ENCODE results near the gene REC114.
"Not testable (repeated sequence)": the region's sequence is repeated elsewhere in the genome, so short reads cannot be mapped to it uniquely, and the experiment has no call there.

REC114 gene, protein sequence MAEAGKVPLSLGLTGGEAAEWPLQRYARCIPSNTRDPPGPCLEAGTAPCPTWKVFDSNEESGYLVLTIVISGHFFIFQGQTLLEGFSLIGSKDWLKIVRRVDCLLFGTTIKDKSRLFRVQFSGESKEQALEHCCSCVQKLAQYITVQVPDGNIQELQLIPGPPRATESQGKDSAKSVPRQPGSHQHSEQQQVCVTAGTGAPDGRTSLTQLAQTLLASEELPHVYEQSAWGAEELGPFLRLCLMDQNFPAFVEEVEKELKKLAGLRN

GRCh38 chr15:73442968-73443367 is at the start of gene REC114:
Gene REC114 (plus strand): TSS chr15:73443164. CDS start chr15:73443186, 22 bp downstream.
- DNase-seq: no peak

DNA sequence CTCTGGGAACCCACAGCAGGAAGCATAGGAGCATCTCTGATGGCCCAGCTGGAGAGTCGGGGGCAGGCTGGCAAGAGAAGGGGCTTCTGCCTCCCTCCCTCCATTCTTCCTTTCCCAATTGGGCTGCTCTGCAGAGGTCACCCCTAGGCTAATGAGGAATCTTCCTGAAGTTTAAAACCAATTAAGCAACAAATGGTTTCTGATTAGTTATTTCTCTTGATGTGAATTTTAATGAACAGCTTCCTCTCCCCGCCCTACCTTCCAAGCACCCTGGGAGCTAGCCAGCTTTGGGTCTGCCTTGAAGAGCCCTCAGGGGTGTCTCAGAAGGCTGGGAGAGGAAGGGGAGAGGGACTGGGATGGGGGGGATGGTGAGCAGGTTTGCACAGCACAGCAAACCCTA is 49.6 kb upstream of the REC114 start:
- DNase-seq: no peak

- DNase-seq: no peak
Measured at GRCh38 chr15:73394782-73395181, 48.2 kb upstream of the REC114 start.

GRCh38 chr15:73395671-73396070 is 47.3 kb upstream of the REC114 start:
- DNase-seq: no peak

- DNase-seq: no peak
Measured at GRCh38 chr15:73397461-73397860, 45.5 kb upstream of the REC114 start.

- no peak for DNase-seq
Measured at GRCh38 chr15:73398861-73399260, 44.1 kb upstream of the REC114 start.

DNA sequence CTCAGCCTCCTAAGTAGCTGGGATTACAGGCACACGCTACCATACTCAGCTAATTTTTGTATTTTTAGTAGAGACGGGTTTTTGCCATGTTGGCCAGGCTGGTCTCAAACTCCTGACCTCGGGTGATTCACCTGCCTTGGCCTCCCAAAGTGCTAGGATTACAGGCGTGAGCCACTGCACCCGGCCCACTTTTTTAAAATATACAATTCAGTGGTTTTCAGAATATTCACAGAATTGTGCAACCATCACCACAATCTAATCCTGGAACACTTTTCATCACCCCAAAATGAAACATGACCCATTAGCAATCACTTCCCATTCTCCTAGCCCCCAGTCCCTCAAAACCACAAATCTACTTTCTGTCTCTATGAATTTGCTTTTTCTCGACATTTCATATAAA is 42.7 kb upstream of the REC114 start:
- DNase-seq: not testable (repeated sequence)

GRCh38 chr15:73403171-73403570 is 39.8 kb upstream of the REC114 start:
- no peak for DNase-seq

DNA sequence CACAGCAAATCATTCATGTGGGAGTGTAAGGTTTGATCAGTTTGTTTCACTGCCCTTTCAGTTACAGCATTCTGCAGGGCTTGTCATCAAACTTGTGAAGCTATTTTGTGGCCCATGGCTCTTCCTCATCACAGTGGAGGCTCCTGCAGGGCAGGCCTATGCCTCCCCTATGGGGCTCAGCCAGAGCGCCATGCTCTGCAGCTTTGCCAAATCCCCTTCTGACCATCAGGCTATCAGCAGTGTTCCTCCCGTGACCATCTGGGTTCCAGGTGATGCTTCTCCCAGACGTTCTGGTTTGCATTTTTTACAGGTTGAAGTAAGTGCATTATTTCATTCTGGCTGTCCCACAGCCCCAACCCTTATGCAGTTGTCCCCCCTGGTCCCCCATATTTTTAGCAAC is 28.1 kb upstream of the REC114 start:
- DNase-seq: no peak

DNA sequence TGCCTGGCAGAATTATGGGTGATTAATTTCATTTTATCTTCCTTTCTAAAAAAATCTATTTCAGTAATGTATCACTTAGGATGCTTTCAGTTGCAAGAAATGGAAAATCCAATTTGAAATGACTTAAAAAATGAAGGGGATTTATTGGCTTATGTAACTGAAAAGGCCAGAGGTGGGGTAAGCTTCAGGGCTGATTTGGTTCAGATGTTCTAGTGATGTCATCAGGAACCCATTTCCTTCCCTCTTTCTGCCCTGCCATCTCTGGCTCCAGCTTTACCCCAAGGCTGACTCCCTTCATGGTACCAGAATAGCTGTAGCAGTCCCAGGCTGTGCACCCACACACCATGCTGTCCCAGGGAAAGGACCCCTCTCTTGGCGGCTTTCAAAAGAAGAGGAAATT is 18.5 kb upstream of the REC114 start:
- DNase-seq: no peak

GRCh38 chr15:73425510-73425909 is 17.5 kb upstream of the REC114 start:
- DNase-seq: no peak

DNA sequence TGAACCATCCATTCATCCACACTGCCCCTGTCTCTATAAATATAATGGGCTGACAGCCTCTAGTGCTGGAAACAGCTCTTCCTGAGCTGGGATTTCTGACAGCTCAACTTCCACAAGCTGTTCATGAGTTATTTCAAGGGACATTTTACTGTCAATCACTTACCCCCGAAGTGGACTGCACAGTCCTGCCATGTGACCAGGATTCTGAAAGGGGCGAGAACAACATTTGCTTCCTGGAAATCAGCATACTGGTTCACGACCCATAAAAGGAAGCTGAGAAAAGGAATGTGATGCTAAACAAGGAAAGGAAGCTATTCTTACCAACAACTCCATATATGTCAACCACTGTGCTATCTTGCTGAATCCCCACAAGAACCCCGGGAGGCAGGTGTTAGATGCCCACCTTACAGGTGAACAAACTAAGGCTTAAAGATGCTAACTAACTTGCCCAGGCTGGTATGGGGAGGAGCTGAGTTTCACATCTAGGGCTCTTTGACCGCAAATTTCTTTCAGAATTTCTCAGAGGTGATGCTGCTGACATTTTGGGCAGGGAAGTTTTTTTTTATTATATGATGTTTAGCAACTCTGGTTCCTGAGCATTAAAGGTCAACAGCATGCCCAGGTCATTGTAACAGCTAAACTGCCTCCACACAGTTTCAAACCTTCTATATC is 16.5 kb upstream of the REC114 start:
- DNase-seq: no peak

- not testable (repeated sequence) for DNase-seq
Measured at GRCh38 chr15:73431329-73431728, 11.6 kb upstream of the REC114 start.

GRCh38 chr15:73433873-73434272 is 9.1 kb upstream of the REC114 start:
- no peak for DNase-seq

GRCh38 chr15:73436613-73437012 is 6.4 kb upstream of the REC114 start:
- no peak for DNase-seq

- DNase-seq: no peak
Measured at GRCh38 chr15:73437543-73438109, 5.3 kb upstream of the REC114 start.

DNA sequence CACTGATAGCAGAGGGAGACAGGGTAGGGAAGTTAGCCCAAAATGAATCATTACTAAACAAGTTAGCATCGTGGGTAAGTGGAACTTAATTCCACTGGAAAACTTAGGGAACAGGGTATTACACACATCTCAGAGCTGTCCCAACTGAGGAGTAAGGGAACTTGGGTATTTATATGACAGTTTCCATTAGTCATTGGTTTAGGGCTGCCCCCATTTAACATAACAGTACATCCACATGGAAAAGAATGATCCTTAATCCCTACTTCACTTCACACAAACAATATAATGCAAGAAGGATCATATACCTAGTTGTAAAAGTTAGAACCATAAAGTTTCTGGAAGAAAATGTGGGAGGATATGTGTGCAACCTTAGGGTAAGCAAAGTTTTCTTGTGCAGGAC is 4.3 kb upstream of the REC114 start:
- no peak for DNase-seq

DNA sequence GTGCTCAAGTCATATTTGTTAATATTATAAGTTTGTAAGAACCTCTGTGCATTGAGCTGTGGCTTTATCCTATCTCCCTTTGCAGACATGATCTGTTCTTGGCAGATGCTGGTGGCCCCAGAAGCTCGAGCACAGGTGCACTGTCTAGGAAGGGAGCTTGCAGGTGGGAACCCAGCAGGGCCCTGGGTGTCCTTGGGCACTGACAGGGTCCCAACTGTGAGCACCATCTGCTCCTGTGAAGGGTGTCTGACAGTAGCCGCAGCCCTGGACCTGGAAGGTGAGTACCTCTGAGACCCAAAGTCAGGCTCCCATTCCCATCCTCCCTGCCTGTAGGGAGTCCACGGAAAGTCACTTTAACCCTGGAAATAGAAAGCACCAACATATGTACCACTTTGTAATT is 2.4 kb upstream of the REC114 start:
- no peak for DNase-seq

DNA sequence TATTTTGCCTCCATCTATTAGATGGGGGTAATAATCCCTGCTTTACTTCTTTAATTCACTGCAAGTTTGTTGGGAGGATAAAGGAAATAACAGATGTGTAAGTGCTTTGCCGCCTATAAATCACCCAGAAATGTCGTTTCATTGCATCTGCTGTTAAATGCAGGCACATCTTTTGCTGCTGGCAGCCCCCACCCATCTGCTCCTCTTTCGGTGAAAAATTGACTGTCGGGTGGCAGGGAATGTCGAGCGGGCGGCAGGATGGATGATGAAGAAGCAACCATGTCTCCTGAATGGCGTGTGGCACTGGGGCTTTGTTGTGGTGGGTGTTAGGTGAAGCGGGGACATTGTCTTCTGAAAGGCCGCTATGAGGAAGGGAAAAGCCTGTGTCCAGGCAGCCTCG is 543 bp upstream of the REC114 start:
- DNase-seq: no peak

GRCh38 chr15:73447471-73447870 is 4.5 kb downstream of the REC114 start:
- DNase-seq: not testable (repeated sequence)

GRCh38 chr15:73448158-73448758 is 5.3 kb downstream of the REC114 start:
- DNase-seq: not testable (repeated sequence)

DNA sequence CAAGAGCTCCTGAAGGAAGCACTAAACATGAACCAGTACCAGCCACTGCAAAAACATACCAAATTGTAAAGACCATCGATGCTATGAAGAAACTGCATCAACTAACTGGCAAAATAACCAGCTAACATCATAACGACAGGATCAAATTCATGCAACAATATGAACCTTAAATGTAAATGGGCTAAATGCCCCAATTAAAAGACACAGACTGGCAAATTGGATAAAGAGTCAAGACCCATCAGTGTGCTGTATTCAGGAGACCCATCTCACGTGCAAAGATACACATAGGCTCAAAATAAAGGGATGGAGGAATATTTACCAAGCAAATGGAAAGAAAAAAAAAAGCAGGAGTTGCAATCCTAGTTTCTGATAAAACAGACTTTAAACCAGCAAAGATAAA is 7.0 kb downstream of the REC114 start:
- not testable (repeated sequence) for DNase-seq

- no peak for DNase-seq
Measured at GRCh38 chr15:73454096-73454495, 11.1 kb downstream of the REC114 start.

DNA sequence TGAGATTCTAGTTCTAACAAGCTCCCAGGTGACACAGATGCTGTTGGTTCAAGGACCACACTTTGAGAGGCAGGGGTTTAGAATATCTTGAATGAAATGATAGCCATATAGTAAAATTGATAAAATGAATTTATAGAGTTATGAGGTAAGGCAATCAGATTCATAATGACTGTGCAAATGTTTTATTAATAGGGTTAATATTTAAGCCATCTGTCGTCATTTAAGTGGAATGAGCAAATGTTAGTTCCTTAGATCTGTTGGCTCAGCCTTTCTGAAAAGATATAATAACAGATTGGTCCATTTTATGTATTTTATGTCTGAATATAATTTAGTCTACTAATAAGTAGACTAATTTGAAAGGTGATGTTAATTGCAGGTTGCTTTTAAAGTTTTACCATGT is 12.9 kb downstream of the REC114 start:
- no peak for DNase-seq

Measured in NCI-H345 (cell line).